HEK293 (cell line): ENCODE results near the gene SYNE1.

Experiments used
- KLF8 ChIP-seq: fragments of 450-650 bp; formaldehyde crosslinking; IDR thresholded peaks from 2 replicates; pipeline ENCODE4 v1.5.1; 2016; ENCODE audit warnings: missing biosample characterization, missing genetic modification characterization
- MYNN ChIP-seq: fragments of 450-650 bp; formaldehyde crosslinking; IDR thresholded peaks from 2 replicates; pipeline ENCODE4 v1.5.1; 2016; ENCODE audit warnings: missing biosample characterization, missing genetic modification characterization, borderline replicate concordance
- RBAK ChIP-seq: fragments of 450-650 bp; formaldehyde crosslinking; IDR thresholded peaks from 2 replicates; pipeline ENCODE4 v1.5.1; 2016; ENCODE audit warnings: missing biosample characterization, missing genetic modification characterization
- SETDB1 ChIP-seq: IDR thresholded peaks from one replicate; pipeline ENCODE4 v1.6.1; 2017; ENCODE audit warnings: mild to moderate bottlenecking, low read length, moderate library complexity, mixed read lengths; ENCODE audit not compliant: insufficient read length
- ZBTB1 ChIP-seq: fragments of 450-650 bp; formaldehyde crosslinking; IDR thresholded peaks from 2 replicates; pipeline ENCODE4 v1.5.1; 2016; ENCODE audit warnings: missing biosample characterization, missing genetic modification characterization
- ZBTB11 ChIP-seq: fragments of 450-650 bp; formaldehyde crosslinking; conservative IDR thresholded peaks from 2 replicates; pipeline ENCODE4 v1.5.1; 2016; ENCODE audit warnings: low read depth, missing biosample characterization, missing genetic modification characterization
- ZBTB17 ChIP-seq: fragments of 450-650 bp; formaldehyde crosslinking; IDR thresholded peaks from 2 replicates; pipeline ENCODE4 v1.5.1; 2016; ENCODE audit warnings: missing biosample characterization, missing genetic modification characterization
- ZFP3 ChIP-seq: fragments of 450-650 bp; formaldehyde crosslinking; IDR thresholded peaks from 2 replicates; pipeline ENCODE4 v1.5.1; 2016; ENCODE audit warnings: low read depth, missing biosample characterization, missing genetic modification characterization
- ZFP37 ChIP-seq: fragments of 450-650 bp; formaldehyde crosslinking; IDR thresholded peaks from 2 replicates; pipeline ENCODE4 v1.5.1; 2016; ENCODE audit warnings: missing biosample characterization, missing genetic modification characterization
- ZNF19 ChIP-seq: fragments of 450-650 bp; formaldehyde crosslinking; IDR thresholded peaks from 2 replicates; pipeline ENCODE4; 2016; ENCODE audit warnings: missing biosample characterization, missing genetic modification characterization, low read depth
- ZNF214 ChIP-seq: fragments of 450-650 bp; formaldehyde crosslinking; IDR thresholded peaks from 2 replicates; pipeline ENCODE4 v1.5.1; 2017; ENCODE audit warnings: missing biosample characterization, mild to moderate bottlenecking, missing genetic modification characterization, borderline replicate concordance
- ZNF501 ChIP-seq: fragments of 450-650 bp; formaldehyde crosslinking; IDR thresholded peaks from 2 replicates; pipeline ENCODE4 v1.5.1; 2016; ENCODE audit warnings: missing biosample characterization, missing genetic modification characterization
- ZNF510 ChIP-seq: fragments of 450-650 bp; formaldehyde crosslinking; IDR thresholded peaks from 2 replicates; pipeline ENCODE4 v1.5.1; 2018; ENCODE audit warnings: mild to moderate bottlenecking, missing genetic modification characterization, missing biosample characterization; ENCODE audit not compliant: insufficient replicate concordance
- ZNF513 ChIP-seq: fragments of 450-650 bp; IDR thresholded peaks from 2 replicates; pipeline ENCODE4 v1.5.1; 2018; ENCODE audit warnings: missing biosample characterization, missing genetic modification characterization
- ZNF530 ChIP-seq: fragments of 450-650 bp; formaldehyde crosslinking; IDR thresholded peaks from 2 replicates; pipeline ENCODE4 v1.5.1; 2016; ENCODE audit warnings: low read depth, missing biosample characterization, missing genetic modification characterization
- ZNF610 ChIP-seq: fragments of 450-650 bp; formaldehyde crosslinking; IDR thresholded peaks from 2 replicates; pipeline ENCODE4 v1.5.1; 2016; ENCODE audit warnings: missing biosample characterization, missing genetic modification characterization, borderline replicate concordance
- ZNF624 ChIP-seq: fragments of 450-650 bp; formaldehyde crosslinking; IDR thresholded peaks from 2 replicates; pipeline ENCODE4 v1.5.1; 2017; ENCODE audit warnings: missing biosample characterization, missing genetic modification characterization
- ZNF639 ChIP-seq: fragments of 450-650 bp; formaldehyde crosslinking; IDR thresholded peaks from 2 replicates; pipeline ENCODE4 v1.5.1; 2016; ENCODE audit warnings: missing biosample characterization, missing genetic modification characterization
- ZNF701 ChIP-seq: fragments of 450-650 bp; formaldehyde crosslinking; IDR thresholded peaks from 2 replicates; pipeline ENCODE4 v1.5.1; 2016; ENCODE audit warnings: missing biosample characterization, missing genetic modification characterization
- ZNF837 ChIP-seq: fragments of 450-650 bp; formaldehyde crosslinking; IDR thresholded peaks from 2 replicates; pipeline ENCODE4 v1.5.1; 2016; ENCODE audit warnings: missing biosample characterization, missing genetic modification characterization
- ZSCAN16 ChIP-seq: fragments of 450-650 bp; formaldehyde crosslinking; IDR thresholded peaks from 2 replicates; pipeline ENCODE4 v1.5.1; 2016; ENCODE audit warnings: missing biosample characterization, missing genetic modification characterization
- TF ChIP-seq, protein P1 (sequence below): fragments of 450-650 bp; formaldehyde crosslinking; IDR thresholded peaks from 2 replicates; pipeline ENCODE4 v1.5.1; 2017; ENCODE audit warnings: missing biosample characterization, missing genetic modification characterization
- TF ChIP-seq, protein P2 (sequence below): fragments of 450-650 bp; formaldehyde crosslinking; IDR thresholded peaks from 2 replicates; pipeline ENCODE4 v1.5.1; 2016; ENCODE audit warnings: missing biosample characterization, missing genetic modification characterization, borderline replicate concordance
- TF ChIP-seq, protein P3 (sequence below): fragments of 450-650 bp; formaldehyde crosslinking; IDR thresholded peaks from 2 replicates; pipeline ENCODE4 v1.5.1; 2016; ENCODE audit warnings: missing biosample characterization, missing genetic modification characterization
- TF ChIP-seq, protein P4 (sequence below): fragments of 450-650 bp; formaldehyde crosslinking; IDR thresholded peaks from 2 replicates; pipeline ENCODE4 v1.5.1; 2016; ENCODE audit warnings: missing biosample characterization, missing genetic modification characterization

Gene SYNE1

GRCh38 chr6:152096863-152097496 lies 540.2 kb downstream of the SYNE1 start (continued):
- TF ChIP-seq, protein P1, sequence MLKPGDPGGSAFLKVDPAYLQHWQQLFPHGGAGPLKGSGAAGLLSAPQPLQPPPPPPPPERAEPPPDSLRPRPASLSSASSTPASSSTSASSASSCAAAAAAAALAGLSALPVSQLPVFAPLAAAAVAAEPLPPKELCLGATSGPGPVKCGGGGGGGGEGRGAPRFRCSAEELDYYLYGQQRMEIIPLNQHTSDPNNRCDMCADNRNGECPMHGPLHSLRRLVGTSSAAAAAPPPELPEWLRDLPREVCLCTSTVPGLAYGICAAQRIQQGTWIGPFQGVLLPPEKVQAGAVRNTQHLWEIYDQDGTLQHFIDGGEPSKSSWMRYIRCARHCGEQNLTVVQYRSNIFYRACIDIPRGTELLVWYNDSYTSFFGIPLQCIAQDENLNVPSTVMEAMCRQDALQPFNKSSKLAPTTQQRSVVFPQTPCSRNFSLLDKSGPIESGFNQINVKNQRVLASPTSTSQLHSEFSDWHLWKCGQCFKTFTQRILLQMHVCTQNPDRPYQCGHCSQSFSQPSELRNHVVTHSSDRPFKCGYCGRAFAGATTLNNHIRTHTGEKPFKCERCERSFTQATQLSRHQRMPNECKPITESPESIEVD (tag by site-specific recombination): peak; percentile 91
- TF ChIP-seq ZNF513 (tag by site-specific recombination): no peak
- TF ChIP-seq, protein P2, sequence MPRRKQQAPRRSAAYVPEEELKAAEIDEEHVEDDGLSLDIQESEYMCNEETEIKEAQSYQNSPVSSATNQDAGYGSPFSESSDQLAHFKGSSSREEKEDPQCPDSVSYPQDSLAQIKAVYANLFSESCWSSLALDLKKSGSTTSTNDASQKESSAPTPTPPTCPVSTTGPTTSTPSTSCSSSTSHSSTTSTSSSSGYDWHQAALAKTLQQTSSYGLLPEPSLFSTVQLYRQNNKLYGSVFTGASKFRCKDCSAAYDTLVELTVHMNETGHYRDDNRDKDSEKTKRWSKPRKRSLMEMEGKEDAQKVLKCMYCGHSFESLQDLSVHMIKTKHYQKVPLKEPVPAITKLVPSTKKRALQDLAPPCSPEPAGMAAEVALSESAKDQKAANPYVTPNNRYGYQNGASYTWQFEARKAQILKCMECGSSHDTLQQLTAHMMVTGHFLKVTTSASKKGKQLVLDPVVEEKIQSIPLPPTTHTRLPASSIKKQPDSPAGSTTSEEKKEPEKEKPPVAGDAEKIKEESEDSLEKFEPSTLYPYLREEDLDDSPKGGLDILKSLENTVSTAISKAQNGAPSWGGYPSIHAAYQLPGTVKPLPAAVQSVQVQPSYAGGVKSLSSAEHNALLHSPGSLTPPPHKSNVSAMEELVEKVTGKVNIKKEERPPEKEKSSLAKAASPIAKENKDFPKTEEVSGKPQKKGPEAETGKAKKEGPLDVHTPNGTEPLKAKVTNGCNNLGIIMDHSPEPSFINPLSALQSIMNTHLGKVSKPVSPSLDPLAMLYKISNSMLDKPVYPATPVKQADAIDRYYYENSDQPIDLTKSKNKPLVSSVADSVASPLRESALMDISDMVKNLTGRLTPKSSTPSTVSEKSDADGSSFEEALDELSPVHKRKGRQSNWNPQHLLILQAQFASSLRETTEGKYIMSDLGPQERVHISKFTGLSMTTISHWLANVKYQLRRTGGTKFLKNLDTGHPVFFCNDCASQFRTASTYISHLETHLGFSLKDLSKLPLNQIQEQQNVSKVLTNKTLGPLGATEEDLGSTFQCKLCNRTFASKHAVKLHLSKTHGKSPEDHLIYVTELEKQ: peak; percentile 22; the same call in 1 of the 2 replicates
- TF ChIP-seq ZBTB1: no peak
- TF ChIP-seq, protein P3, sequence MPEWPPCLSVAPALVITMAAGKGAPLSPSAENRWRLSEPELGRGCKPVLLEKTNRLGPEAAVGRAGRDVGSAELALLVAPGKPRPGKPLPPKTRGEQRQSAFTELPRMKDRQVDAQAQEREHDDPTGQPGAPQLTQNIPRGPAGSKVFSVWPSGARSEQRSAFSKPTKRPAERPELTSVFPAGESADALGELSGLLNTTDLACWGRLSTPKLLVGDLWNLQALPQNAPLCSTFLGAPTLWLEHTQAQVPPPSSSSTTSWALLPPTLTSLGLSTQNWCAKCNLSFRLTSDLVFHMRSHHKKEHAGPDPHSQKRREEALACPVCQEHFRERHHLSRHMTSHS: 0 out of 2 replicates have a peak, but pooled peaks have one; percentile 21
- TF ChIP-seq ZBTB11 (tag by site-specific recombination): no peak
- TF ChIP-seq ZNF701 (tag by site-specific recombination): no peak
- no peak; the same call in 1 of the 2 replicates for TF ChIP-seq KLF8 (tag by site-specific recombination)
- no peak for TF ChIP-seq ZNF510 (tag by site-specific recombination)
- TF ChIP-seq SETDB1: no peak
- no peak for TF ChIP-seq ZSCAN16
- no peak for TF ChIP-seq ZFP37 (tag by site-specific recombination)
- TF ChIP-seq ZBTB17 (tag by site-specific recombination): no peak
- TF ChIP-seq ZNF610 (tag by site-specific recombination): no peak
- no peak for TF ChIP-seq RBAK
- no peak for TF ChIP-seq ZNF639
- TF ChIP-seq ZNF19 (tag by site-specific recombination): no peak
- TF ChIP-seq ZNF530 (tag by site-specific recombination): no peak
- no peak for TF ChIP-seq MYNN (tag by site-specific recombination)
- TF ChIP-seq ZNF214 (tag by site-specific recombination): no peak
- TF ChIP-seq ZNF624: no peak
- TF ChIP-seq, protein P4, sequence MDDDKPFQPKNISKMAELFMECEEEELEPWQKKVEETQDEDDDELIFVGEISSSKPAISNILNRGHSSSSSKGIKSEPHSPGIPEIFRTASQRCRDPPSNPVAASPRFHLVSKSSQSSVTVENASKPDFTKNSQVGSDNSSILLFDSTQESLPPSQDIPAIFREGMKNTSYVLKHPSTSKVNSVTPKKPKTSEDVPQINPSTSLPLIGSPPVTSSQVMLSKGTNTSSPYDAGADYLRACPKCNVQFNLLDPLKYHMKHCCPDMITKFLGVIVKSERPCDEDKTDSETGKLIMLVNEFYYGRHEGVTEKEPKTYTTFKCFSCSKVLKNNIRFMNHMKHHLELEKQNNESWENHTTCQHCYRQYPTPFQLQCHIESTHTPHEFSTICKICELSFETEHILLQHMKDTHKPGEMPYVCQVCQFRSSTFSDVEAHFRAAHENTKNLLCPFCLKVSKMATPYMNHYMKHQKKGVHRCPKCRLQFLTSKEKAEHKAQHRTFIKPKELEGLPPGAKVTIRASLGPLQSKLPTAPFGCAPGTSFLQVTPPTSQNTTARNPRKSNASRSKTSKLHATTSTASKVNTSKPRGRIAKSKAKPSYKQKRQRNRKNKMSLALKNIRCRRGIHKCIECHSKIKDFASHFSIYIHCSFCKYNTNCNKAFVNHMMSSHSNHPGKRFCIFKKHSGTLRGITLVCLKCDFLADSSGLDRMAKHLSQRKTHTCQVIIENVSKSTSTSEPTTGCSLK (tag by site-specific recombination): no peak
- TF ChIP-seq ZNF837 (tag by site-specific recombination): no peak
- TF ChIP-seq ZFP3: no peak
- no peak for TF ChIP-seq ZNF501
